HG03558 (cell line): ENCODE results near the gene BBS4.
A peak's percentile ranks its signal among the peaks of the same experiment; 100 is the strongest.

Experiments used
- ATAC-seq: cut with Tn5 transposase; IDR thresholded peaks from one replicate; pipeline ENCODE4 v1.9.1; 2021; ENCODE audit warnings: moderate number of reproducible peaks; ENCODE audit not compliant: unreplicated experiment; ENCODE audit errors: extremely low read depth

The BBS4 gene

GRCh38 chr15:72758182-72758581 is 72.2 kb downstream of the BBS4 start:
- ATAC-seq, result no peak

- no peak for ATAC-seq
Observed at GRCh38 chr15:72760590-72761260, 74.7 kb downstream of the BBS4 start.

- ATAC-seq, result no peak
Observed at GRCh38 chr15:72764656-72765055, 78.6 kb downstream of the BBS4 start.

- ATAC-seq, result no peak
Observed at GRCh38 chr15:72766025-72766424, 80.0 kb downstream of the BBS4 start.

GRCh38 chr15:72766780-72767179 is 80.8 kb downstream of the BBS4 start:
- no peak for ATAC-seq

- no peak for ATAC-seq
Observed at GRCh38 chr15:72770673-72771328, 84.8 kb downstream of the BBS4 start.

GRCh38 chr15:72771329-72771725 is 85.3 kb downstream of the BBS4 start:
- no peak for ATAC-seq

GRCh38 chr15:72774696-72775383 is 88.8 kb downstream of the BBS4 start:
- no peak for ATAC-seq

GRCh38 chr15:72778796-72779195 is 92.8 kb downstream of the BBS4 start:
- ATAC-seq, result no peak

- ATAC-seq, result no peak
Observed at GRCh38 chr15:72781631-72782030, 95.6 kb downstream of the BBS4 start.

GRCh38 chr15:72782274-72783003 is 96.4 kb downstream of the BBS4 start:
- ATAC-seq, result no peak

- ATAC-seq, result peak; percentile 6
Observed at GRCh38 chr15:72783004-72783639, 97.1 kb downstream of the BBS4 start.

GRCh38 chr15:72783640-72784455 is 97.8 kb downstream of the BBS4 start, which contains the start of gene ADPGK:
Gene ADPGK, minus strand, starts transcription at chr15:72783758. Its CDS starts 67 bp downstream, at chr15:72783691.
- peak; percentile 61 for ATAC-seq

GRCh38 chr15:72784456-72784876 is 98.5 kb downstream of the BBS4 start:
- ATAC-seq, result no peak

- no peak for ATAC-seq
Observed at GRCh38 chr15:72785432-72785831, 99.4 kb downstream of the BBS4 start.

GRCh38 chr15:72785841-72786240 is 99.8 kb downstream of the BBS4 start:
- no peak for ATAC-seq

- ATAC-seq, result no peak
Observed at GRCh38 chr15:72786242-72786641, 100.2 kb downstream of the BBS4 start.

GRCh38 chr15:72786676-72787345 is 100.8 kb downstream of the BBS4 start:
- ATAC-seq, result no peak

GRCh38 chr15:72787526-72787925 is 101.5 kb downstream of the BBS4 start:
- ATAC-seq, result no peak
